ENCODE results near the gene IGF2R.
A peak's percentile ranks its signal among the peaks of the same experiment; 100 is the strongest.
"Not testable (repeated sequence)": the region's sequence is repeated elsewhere in the genome, so short reads cannot be mapped to it uniquely, and the experiment has no call there.

Gene IGF2R

DNA sequence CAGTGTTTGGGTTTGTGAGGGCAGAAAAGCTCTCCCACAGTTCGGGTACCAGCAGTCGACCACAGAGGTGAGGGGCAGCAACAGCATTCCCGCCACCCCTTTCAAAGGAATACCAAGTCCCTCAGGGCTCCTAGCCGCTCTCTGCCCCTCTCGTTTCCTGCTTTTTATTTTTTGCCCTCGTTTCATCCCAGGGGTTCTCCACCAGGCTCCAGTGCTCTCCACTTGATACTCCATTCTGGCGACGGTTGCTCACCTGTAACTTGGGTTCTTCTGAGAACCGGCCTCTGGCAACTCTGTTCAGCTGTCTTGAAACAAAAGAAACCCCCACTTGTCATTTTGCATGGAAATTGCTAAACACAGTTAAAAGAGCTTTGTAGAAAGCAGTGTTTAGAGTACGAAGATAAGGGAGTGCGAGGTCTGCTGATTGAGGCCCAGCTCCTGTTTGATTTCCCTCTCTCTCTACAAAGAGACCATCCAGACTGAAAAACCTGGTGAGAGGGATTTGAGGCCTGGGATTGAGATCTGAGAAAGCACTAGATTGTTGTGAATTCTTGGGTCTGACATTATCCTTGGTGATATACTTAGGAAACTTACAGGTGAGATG, 28.7 kb downstream of the IGF2R start:
- DNase-seq, result no peak

DNA sequence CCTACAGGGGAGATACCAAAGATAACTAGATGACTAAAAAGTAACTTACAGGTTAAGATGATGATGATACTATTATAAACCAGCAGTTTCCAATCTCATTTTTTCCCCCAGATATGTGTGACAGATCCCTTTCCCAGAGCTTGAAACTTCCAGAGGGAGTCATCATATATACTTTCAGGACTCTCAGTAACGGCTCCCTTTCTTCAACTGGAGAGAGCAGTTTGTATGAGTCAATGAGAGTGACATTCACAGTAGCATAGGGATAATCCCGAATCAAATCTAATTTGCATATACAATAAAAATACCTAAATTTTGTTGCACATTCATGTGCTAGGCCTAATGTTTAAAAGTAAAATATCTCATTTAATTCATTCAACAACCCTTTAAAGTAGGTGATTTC, 29.7 kb downstream of the IGF2R start:
- no peak for DNase-seq

DNA sequence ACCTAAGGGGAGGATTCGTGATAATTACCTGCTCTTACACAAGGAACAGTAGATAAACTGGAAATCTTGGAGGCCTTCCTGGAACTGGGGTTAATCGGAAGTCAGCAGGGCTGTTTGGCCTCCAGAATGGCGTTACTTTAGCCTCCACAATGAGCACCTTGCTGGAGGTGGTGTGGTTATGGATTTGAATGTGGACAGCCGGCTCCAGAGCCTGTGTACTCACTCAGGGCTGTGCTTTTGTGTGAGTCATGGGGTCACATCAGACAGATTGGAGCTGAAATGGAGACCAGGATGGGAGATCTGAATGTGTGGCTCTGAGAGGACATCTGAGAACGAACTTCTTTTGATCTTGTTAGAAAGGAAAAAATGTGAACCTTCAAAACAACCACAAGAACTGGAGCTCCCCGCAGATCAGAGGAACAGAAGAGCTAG, 30.4 kb downstream of the IGF2R start:
- no peak for DNase-seq

DNA sequence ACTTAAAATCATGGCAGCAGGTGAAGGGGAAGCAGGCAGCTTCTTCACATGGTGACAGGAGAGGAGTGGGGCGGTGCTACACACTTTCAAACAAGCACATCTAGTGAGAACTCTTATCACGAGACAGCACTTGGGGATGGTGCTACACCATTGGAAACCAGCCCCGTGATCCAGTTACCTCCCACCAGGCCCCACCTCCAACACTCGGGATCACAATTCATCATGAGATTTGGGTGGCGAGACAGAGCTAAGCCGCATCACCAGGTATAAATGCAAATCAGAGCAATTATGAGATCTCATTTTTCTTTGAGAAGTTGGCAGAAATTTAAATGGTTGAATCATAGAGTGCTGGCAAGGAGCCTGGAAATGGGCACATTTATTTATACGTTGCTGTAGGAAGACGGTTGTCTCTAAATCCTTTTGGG, 31.4 kb downstream of the IGF2R start:
- DNase-seq, result peak; percentile 18

DNA sequence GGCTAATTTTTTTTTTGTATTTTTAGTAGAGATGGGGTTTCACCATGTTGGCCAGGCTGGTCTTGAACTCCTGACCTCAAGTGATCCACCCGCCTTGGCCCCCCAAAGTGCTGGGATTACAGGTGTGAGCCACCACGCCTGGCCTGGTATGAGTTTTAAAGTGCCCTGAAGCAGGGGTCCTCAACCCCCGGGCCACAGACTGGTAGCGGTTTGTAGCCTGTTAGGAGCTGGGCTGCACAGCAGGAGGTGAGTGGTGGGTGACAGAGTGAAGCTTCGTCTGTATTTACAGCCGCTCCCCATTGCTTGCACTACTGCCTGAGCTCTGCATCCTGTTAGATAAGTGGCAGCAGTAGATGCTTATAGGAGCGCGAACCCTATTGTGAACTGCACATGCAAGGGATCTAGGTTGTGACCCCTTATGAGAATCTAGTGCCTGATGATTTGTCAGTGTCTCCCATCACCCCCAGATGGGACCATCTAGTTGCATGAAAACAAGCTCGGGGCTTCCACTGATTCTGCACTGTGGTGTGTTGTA, 32.1 kb downstream of the IGF2R start:
- not testable (repeated sequence) for DNase-seq

DNA sequence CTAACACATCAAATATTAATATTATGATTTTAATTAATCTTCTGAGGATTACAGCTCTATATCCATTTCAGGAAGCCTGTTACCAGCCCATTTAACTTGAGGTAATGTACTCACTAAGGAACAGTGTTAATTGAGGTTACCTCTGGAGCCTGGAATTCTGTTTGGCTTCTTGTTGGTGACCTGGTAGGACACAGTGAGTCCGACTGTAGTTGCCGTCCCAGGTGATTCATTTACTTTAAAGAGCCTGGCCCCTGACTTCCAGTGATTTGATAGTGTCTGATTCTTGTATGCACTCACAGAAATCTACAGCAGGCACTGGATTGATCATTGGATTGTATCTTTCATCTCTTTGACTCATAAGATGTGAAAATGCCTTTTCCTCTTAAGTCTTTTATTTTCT, 34.0 kb downstream of the IGF2R start:
- DNase-seq, result no peak

DNA sequence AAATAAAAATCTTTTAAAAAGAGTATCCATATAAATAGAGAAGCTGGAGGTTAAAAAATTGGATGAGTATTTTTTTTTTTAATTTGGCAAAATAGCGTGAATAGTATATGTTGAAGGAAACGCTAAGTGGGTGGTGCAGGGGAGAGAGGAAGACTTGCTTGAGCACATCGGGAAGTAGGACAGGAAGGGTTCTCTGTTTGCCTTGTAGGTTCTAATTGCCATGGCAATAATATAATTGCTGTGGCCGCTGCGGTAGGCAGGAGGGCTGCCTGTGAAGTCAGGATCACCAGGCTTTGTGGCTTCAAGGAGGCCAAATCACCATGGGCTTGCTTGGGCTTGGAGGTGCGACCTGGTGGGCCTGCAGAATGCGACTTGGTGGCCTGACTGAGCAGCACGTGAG, 35.1 kb downstream of the IGF2R start:
- DNase-seq, result no peak

DNA sequence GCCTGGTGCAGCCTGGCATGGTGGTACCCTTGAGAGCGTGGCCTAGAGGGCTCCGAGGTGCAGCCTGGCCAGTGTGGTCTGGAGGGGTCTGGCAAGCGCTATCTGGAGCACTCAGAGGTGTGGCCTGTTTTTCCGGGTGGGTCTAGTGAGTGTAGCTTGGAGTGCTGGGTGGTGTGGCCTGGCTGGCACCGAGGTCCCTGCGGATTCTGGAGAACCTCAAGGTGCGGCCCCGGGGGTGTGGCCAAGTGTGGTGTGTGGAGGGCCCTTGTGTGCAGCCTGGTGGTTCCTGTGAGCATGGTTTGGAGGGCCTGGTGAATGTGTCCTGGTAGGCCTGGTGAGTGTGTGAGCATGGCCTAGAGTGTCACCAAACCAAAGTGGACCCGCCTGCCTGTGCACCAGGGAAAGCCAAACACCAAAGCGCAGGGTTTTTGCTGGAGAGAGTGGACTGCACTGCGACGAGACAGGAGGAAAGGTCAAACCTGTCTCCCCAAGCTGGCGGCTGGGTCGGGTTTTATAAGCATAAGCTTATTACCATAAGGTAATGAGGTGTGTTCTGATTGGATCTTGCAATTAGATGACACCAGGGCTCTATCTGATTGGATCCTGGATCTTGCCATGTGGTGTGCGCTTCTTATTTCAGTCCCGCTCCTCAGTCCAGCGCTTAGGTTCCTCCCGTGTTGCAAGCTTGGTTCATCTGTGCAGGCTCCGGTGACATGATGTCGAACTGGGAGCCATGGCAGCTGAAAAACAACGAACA, 35.7 kb downstream of the IGF2R start:
- no peak for DNase-seq

DNA sequence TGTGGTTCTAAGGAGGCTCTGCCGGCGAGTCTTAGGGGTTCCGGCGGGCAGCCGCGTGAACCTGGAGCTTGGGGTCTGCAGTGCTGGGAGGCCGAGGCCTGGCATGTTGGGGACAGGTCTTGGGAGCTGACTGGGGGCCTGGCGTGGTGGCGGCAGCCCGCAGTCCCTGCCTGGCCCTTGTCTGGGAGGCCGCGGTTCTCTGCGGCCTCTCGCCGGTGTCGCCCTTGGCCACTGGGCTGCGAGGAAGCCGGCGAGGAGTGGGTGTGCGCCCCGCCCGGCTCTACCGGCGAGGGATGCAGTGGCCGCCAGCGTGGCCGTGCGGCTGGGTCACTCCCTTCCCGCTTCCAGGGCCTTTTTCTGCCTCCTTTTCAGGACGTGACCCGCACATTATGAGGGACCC, 36.3 kb downstream of the IGF2R start:
- no peak for DNase-seq

DNA sequence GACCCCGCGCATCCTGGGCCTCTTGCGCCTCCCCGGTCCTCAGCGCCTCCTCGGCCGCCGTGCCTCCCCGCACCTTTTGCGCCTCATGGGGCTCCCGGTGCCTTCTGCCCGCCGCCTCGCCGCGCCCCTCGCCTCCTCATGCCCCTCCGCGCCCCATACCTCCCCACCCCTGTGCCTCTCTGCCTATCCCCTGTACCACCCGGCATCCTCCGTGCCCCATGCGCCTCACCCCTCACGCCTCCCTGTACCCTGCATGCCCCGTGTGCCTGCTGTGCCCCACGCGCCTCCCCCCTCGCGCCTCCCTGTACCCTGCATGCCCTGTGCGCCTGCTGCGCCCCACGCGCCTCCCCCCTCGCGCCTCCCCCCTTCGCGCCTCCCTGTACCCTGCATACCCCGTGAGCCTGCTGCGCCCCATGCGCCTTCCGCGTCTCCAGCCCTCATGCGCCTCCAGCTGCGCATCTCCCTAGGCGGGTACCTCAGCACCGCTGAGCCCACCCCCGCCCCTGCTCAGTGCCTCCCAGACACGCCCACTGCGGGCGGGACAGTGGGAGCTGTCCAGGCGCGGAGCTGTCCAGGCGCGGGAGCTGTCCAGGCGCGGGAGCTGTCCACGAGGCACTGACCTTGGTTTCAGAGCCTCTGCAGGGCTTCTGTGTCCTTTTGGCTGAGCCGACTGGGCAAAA, 37.1 kb downstream of the IGF2R start:
- DNase-seq, result no peak

DNA sequence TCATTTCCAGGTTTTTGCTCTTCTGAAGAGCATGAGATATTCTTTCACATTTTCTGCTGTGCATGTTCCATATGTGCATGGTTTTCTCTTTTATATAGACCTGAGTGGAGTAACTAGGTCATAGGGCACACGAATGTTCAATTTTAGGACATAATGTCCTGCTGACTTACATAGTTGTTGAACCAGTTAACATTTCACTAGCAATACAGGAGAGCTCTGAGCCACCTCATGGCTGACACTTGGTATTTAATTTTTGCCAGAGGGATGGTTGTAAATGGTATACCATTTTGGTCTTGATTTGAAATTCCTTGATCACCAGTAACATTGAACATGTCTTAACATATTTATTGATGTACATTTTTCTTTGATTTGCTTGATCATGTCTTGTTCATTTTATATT, 38.3 kb downstream of the IGF2R start:
- no peak for DNase-seq

DNA sequence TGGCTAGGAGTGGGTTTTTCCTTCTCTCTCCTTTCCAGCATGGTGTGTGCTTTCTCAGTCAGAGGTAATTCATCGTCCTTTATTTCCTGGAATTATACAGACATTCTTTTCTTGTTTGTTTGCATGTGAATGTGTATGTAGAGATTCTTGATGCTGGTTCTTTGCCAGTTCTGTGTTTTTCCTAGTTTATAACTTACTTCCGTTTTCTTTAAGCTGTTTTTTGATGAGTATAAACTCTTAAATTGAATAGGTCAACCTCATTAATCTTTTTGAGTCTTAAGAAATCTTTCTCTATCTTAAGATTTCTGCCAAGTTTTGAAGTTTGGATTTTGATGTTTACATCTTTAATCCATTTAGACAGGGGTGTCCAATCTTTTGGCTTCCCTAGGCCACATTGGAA, 38.7 kb downstream of the IGF2R start:
- DNase-seq, result no peak

DNA sequence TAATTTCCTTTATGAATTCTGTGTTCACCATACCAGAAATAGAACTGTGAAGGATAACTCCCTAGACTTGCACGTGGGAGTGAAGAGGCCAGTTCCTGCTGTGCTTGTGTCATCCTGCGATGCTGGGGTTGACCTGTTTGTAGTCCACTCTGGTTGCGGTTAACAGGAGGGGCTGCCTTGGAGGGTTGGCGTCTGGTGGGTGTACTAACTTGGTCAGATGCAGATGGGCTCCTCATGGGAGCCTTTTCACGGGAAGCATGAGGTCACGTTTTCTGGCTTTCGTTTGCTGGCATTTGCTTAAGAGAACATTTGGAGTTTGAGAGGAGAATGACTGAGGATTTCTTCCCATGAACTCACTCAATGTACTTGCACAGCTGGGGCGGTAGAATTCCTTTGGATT, 41.2 kb downstream of the IGF2R start:
- no peak for DNase-seq

DNA sequence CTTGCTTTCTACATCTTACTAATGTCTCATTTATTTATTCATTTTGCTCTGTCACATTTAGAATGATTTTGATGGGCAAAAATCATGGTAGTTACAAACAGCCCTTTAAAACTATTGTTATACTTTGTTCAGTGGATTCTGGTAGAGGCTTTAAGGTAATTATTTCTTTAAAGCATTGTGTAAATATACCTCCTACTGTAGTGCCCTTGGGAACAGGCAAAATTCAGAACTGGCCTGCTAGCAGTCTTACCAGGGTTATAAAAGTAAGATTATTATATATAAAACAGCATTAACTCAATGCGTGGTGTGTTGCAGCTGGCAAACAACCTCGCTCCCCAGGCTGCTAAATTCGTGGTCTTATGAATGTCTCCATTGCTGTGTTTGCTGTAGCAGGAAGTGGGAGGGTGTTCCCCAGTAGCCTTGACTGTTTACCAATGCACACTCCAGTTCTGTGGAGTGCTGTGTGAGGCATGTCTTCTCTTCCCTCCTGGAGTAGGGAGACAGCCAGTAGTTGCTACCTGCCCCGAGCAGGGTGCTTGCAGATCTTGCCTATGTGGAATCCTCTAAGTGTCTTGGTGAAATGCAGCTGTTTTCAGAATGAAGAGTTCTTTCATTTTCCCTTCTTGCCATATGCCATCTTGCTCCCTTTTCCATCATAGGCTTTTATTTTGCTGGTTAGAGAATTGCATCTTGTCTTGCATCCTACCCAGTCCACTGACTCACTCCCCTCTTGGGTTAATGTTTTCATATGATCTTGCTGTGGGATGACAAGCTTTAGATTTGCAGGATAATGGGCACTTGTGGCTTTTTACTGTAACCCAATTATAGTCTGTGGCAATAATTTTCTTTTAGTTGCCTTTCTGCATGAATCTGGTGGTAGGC, 45.3 kb downstream of the IGF2R start:
- DNase-seq, result no peak

DNA sequence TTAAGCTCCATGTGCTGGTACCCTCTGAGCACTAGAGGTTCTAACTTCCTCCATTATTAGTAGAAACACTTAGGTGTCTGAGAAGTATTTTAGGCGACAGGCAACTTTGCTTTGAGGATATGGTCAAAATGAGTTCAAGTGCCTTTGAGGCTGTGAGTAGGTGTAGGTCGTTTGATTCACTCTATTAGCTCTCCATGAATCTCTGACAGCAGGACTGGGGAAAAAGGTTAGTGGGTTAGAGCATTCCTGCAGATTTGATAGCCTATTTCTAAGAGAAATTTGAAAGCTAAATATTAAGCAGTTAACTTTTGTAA, 45.9 kb downstream of the IGF2R start:
- DNase-seq, result no peak

DNA sequence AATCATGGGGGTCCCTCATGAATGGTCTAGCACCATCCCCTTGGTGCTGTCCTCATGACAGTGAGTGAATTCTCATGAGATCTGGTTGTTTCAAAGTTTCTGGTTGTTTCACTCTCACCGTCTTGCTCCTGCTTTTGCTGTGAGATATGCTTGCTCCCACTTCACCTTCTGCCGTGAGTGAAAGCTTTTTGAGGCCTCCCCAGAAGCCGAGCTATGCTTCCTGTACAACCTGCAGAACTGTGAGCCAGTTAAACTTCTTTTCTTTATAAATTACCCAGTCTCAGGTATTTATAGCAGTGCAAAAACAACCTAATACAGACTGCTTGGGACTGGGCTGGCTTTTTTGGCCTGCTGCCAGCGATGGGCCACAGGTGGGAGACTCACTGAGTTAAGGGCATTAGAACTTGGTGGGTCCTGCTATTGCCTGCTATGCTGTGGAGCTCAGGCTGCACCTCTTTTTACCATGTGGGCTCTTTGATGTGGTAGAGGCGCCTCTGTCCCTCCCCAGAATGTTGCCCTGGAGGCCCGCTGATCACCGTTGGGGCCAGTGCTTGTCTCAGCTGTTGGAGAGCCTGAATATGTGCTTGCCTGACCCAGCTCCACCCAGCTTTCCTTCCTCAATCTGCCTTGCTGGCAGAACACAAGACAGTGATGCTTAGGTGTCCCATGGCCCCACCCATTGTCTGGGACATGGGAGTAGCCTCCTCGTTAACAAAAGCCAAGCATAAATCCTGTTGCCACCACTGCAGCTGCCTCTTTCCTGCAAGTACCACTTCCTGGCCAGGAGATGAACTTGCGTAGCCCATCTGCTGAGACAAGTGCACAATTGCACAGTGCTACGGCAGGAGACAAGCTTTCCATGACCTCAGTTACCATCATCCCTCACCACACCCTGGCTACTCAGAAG, 47.1 kb downstream of the IGF2R start:
- DNase-seq, result no peak

DNA sequence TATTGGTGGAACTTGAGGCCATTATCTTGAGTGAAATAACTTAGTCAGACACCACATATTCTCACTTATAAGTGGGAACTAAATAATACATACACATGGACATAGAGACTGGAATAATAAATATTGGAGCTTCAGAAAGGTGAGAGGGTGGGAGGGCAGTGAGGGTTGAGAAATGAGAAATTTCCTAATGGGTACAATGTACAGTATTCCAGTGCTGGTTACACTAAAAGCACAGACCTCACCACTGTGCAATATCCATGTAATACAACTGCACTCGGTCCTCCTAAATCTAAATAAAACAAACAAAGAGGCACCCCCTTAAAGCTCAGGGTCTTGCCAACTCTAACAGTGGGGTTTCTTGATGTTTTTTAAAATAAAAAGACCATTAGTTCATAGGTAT, 53.2 kb downstream of the IGF2R start:
- no peak for DNase-seq

DNA sequence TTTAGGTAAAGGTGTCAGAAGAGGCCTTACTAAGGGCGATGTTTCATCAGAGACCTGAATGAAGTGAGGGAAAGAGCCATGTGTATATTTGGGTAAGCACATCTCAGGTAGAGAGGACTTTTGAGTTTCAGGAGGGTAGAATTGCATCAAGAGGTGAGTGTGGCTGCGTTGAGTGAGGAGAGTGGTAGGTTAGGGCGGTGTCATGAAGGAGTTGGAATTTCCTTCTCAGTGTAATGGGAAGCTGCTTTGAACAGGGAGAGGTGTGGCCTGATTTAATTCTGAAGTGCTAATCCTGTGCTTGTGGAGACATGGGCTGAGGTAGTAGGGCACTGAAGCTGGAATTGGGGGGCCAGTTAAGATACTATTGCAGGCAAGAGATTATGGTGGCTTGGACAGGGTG, 53.9 kb downstream of the IGF2R start:
- no peak for DNase-seq

DNA sequence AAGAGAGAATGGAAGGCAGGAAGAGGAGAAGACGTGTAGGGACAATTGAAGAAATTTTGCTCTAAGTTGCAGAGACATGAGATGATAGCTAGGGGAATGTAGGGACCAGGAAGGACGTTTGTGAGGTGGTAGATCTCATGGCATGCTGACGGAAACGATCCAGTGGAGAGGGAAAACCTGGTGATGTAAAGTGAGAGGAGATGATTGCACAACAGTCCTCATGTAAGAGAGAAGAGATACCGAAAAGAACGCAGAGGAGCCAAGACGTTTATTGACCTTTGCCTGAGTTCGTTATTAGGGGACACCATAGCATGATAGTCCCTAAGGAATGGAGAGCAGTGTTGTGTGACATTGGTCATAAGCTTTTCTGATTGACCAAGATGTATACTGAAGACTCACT, 55.3 kb downstream of the IGF2R start:
- DNase-seq, result no peak

DNA sequence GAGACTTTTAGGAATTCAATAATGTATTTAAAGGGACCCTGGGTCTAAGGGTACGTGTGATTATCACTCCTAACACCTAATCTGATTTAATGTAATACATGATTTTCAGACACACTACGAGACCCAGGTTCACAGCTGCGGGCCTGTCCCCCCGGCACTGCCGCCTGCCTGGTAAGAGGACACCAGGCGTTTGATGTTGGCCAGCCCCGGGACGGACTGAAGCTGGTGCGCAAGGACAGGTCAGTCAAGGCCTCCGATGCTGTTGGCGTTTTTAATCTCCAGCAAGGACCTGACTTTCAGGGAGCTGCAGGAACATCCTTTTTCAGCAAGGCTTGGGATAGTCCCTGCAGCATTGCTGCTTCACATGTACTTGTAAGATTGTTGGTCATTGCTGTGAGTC, 58.2 kb downstream of the IGF2R start:
- no peak for DNase-seq

DNA sequence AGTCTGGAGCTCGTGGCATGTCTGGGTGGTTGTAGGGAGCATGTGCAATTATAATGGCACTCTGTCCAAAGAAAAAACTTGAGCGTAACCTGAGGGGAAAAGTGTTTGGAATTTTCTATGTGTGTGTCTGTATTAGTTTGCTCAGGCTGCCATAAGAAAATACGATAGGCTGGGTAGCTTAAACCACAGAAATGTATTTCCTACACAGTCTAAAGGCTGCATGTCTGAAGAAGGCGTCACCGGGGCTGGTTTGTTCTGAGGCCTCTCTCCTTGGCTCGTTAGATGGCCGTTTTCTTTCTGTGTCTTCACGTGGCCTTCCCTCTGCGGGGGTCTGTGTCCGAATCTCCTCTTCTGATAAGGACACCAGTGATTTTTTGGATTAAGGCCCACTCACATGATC, 59.0 kb downstream of the IGF2R start:
- no peak for DNase-seq

Data from hematopoietic multipotent progenitor cell treated with erythropoietin and hydrocortisone succinate and interleukin-3 and kit ligand, for 6 days (in vitro differentiated cells).